Stimulated activated CD8-positive, alpha-beta memory T cell treated with anti-CD3 and anti-CD28 coated beads, Interleukin-7, amount 100 ng/mL, for 48 hours (primary cell): ENCODE measurements around the gene ZMIZ1.

ENCODE experiments used
- DNase-seq, 2 donors: peaks; one replicate each; pipeline ENCODE4 v3.0.0-alpha.2; 2020; ENCODE audit warnings: low read depth in 1 of 2; ENCODE audit errors: extremely low read depth in 1 of 2

The ZMIZ1 gene

GRCh38 chr10:79051766-79052165 is 17.0 kb upstream of the ZMIZ1 start:
- no peak for DNase-seq

- DNase-seq = no peak
Measured at GRCh38 chr10:79052291-79053080, 16.3 kb upstream of the ZMIZ1 start.

- no peak for DNase-seq
Measured at GRCh38 chr10:79053081-79053434, 15.7 kb upstream of the ZMIZ1 start.

- DNase-seq = no peak
Measured at GRCh38 chr10:79053481-79054202, 15.1 kb upstream of the ZMIZ1 start.

GRCh38 chr10:79054203-79055099 is 14.3 kb upstream of the ZMIZ1 start:
- no peak for DNase-seq

- no peak for DNase-seq
Measured at GRCh38 chr10:79055100-79055782, 13.5 kb upstream of the ZMIZ1 start.

GRCh38 chr10:79055892-79056291 is 12.9 kb upstream of the ZMIZ1 start:
- DNase-seq = no peak

- no peak for DNase-seq
Measured at GRCh38 chr10:79056361-79056735, 12.4 kb upstream of the ZMIZ1 start.

- DNase-seq = no peak
Measured at GRCh38 chr10:79056736-79057391, 11.9 kb upstream of the ZMIZ1 start.

- no peak for DNase-seq
Measured at GRCh38 chr10:79057481-79058275, 11.1 kb upstream of the ZMIZ1 start.

- no peak for DNase-seq
Measured at GRCh38 chr10:79058899-79059841, 9.6 kb upstream of the ZMIZ1 start.

GRCh38 chr10:79059859-79060379 is 8.8 kb upstream of the ZMIZ1 start:
- DNase-seq = no peak

- no peak for DNase-seq
Measured at GRCh38 chr10:79060641-79061255, 8.0 kb upstream of the ZMIZ1 start.

GRCh38 chr10:79061441-79062315 is 7.1 kb upstream of the ZMIZ1 start:
- DNase-seq = no peak

GRCh38 chr10:79063071-79063491 is 5.7 kb upstream of the ZMIZ1 start:
- DNase-seq = no peak

GRCh38 chr10:79063661-79064492 is 4.9 kb upstream of the ZMIZ1 start:
- DNase-seq = no peak
